Activated CD4-positive, alpha-beta T cell treated with anti-CD3 and anti-CD28 coated beads, Interleukin-2, amount 50 U/mL, for 48 hours (primary cell): ENCODE data around the gene SEMA3B.
"Not testable (repeated sequence)": the region's sequence is repeated elsewhere in the genome, so short reads cannot be mapped to it uniquely, and the experiment has no call there.

Experiments used
- DNase-seq, 2 experiments: peaks; one replicate each; pipeline ENCODE4 v3.0.0-alpha.2; 2020

Gene SEMA3B

DNA sequence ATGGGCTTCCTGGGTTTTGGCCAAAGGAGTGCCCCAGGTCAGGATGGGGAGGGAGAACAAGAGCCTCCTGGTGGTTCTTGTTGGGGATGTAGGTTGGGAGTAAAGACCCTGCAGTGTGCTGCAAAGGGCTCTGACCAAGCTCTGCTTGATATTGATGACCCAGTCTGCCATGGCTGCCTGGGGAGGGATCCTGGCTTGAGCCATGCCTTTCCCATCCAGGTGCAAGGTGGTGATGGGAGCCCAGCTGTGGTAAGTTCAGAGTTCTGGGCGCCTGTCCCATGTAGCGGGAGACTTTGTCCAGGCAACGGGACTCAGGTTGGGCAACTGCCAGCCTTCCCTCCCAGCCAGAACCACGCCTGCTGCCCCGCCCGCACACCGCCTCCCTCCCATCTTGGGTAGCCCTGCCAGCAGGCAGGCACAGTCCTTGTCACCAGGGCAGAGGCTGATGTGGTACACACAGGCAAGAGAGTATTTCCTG lies 30.4 kb upstream of the SEMA3B start:
- peak in 1 of 2 experiments; percentile 38 for DNase-seq

DNA sequence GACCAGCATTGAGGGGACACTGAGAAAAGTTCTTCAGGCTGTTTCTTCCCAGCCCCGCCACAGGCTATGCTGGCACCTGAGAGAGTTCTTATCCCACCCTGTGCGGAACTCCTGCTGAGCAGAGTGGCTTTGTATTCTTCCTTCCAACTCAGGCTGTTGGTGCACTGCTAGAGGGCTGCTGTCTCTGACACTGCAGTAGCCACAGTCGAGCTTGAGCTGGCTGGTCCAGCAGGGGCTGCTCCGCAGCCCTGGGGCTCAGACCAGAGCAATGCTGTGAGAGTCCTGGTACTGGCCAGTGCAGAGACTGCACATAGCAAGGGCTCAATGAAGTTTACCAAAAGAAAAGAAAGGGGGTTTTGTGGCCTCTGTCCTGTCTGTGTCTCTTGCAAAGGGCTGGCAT lies 29.3 kb upstream of the SEMA3B start:
- DNase-seq: no peak

DNA sequence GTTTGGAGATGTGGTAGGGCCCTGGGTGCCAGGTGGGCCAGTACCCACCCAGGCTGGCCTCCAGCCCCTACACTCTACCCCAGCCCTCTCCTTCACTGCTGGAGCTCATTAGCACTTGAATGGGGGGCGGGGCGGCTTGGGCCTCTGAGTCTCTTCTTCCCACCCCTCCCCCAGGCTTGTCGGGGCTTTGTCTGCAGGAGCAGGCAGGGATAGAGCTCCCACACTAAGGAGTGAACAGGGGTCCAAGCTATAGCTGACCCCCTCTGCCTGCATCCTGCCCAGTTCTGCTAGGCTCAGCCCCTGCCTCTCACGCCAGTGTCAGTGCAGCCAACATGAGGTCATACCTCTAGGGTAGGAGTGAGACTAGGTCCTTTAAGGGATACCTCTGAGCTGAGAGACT lies 27.8 kb upstream of the SEMA3B start:
- DNase-seq: no peak

DNA sequence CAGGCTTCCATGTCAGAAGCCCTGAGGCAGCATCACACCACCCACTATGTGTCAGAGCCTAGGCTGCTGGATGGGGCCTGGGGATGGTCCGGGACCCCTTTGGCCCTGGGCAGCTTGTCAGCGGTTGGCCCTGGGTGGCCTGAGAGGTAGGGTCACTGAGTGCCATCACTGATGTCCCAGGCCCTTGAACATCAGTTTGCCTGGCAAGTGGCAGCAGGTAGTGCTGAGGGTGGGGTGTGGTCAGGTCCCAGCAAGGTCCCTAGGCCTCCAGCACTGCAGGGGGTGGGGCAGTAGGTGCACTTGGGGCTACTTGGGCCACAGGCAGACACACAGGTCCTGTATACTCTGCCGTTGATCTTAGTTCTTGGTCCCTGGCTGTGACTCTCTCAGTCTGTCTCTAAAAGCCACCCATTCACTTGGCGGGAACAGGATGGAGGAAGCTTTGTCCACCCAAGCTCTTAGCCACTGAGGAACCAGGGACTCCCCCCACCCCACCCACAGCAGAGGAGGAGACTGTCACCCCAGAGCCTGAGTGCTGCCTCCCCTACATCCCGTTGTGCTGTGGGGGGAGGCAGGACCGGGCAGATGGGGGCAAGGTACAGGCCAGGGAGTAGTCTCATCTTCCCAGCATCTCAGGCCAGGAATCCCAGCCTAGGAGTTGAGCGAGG lies 27.1 kb upstream of the SEMA3B start:
- no peak for DNase-seq

DNA sequence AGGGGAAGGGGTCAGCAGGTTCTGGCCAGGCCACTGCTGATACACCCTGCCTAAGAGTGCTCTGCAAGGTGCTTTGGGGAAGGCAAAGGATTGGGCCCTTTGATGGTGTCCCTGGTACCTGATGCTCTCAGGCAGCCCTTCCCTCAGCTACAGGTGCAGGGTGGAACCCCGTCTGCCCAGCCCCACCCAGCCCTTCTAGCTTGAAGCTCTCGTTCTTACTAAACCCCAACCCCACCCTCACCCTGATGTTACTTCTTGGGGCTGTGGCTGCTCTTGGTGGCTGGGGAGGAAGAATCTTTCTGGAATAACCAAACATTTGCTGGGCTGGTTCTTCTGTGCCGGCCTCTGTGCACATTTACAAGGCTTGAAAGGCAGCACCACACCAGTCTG lies 26.6 kb upstream of the SEMA3B start:
- DNase-seq: no peak

DNA sequence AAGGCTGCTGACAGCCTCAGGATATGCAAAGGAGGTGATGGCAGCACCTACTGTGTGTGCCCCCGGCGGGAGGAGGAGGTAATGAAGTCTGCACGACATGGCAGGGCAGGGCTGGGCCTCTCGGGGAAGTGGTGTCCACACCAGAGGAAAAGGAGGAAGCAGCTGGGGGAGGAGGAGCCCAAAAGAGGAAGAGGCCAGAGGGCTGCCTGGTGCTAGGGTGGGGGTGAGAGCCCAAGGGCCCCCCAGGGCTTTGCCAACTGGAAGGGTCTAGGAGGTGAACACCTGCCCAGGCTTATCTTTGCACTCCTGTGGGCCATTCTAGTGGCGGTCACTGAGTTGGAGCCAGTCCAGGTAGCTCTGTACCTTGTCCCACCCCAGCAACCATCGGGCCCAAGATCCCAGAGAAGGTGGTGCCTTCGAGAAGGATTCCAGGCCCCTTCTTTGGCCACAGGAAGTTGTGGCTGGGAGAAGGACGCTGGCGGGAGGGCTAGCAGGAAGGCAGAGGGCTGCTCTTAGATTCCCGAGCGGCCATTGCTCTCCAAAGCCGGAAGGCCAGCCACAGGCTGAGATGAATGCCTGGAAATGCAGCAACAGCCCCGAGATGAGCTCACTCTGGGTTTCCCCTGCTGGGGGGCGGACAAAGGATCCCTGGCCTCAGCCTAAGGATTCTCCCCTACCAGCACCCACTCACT lies 25.9 kb upstream of the SEMA3B start:
- peak; percentile 56 to 70 for DNase-seq

DNA sequence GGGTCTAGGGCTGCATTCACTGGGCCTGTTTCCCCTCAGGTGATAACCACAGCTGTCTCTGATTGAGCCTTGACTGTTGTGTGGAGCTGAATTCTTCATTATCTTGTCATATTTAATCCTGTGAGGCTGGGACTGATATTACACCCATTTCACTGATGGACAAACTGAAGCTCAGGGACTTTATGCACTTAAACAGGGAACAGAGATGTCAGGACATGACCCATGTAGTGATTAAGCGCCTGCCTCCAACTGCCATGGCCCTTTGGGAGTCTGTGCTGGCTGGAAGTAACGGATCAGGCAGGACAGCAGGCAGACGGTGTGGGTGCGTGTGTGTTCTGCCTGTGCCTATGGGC lies 25.4 kb upstream of the SEMA3B start:
- DNase-seq: no peak

DNA sequence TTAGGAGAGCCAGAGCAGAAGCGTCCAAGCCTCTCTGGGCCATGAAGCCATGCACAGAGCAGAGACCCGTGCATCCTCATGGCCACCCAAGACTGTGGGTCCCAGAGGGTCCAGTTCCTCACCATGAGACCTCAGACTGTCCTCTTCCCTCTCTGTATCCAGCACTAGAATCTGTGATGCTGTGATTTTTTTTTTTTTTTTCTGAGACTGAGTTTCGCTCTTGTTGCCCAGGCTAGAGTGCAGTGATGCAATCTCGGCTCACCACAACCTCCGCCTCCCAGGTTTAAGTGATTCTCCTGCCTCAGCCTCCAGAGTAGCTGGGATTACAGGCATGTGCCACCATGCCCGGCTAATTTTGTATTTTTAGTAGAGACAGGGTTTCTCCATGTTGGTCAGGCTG lies 24.1 kb upstream of the SEMA3B start:
- DNase-seq: not testable (repeated sequence)

DNA sequence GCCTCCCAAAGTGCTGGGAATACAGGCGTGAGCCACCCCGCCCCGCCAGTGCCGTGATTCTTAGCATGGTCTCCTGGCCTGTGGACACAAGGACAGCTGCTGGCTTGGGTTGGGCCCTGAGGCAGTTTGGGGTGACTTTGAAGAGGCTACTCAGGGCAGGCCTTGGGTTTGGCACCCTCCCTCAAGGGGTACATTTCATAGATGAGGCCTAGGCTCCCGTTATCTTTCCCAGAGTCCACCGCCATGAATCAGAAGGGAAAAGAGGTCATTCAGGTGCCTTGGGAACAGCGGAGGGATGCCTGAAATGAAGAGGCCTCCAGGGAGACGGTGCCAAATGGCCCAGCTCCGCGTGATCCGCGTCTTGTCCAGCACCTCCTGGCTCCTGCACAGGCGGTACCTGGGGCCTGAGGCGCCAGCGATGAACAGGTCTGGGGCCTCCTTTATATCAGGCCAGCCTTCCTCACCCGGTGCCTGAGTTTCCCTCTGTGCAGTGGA lies 23.6 kb upstream of the SEMA3B start:
- DNase-seq: no peak

DNA sequence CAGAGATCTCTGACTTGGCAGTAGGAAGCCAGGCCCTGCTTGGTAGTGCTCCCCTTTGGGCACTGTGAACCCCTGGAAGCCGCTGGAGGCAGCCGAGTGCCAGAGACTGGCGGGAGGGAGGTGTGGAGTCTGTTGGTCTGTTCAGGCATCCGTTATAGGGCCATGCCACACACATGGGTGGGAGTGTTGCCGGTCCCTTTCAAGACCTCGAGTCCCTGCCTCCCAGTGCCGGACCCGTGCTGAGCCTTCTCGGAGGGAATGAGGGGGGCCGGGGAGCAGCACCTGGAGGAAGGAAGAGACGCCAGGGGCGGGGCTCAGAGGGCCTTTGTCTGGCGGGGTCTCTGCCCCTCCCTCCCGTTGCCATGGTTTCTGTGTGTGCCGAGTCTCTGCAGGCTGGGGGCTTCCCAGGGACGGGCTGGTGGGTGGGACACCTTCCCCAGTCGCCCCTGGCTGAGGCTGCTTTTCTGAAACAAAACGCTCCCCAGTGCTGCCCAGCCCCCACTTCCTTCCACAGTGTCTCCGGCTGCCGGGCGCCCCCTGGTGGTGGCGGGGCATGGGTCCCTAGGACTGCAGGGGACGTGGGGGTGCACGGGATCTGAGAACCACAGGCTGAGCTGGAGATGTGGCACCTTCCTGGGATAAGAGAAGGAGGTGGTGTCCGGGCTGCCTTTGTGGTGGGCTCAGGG lies 23.0 kb upstream of the SEMA3B start:
- peak; percentile 98 for DNase-seq

DNA sequence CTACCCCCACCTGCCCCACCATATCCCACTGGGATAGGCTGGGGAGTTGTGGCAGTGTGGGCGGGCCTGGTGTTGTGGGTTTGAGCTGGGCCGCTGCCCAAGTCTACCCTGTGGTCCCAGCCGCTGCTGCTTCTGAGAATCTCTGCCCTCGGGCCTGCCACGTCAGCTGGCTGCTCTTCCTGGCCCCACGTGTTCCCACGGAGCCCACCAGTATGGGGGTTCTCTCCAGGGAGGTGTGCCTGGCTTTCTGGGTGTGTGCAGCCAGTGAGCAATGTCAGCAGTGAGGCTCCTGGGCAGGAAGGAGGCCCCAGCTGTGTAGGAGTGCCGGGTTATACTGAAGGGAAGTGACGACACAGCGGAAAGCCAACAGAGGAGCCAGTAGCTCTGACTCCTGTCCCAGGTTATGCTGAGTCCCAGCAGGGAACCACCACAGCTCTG lies 22.4 kb upstream of the SEMA3B start:
- DNase-seq: peak; percentile 85 to 90

DNA sequence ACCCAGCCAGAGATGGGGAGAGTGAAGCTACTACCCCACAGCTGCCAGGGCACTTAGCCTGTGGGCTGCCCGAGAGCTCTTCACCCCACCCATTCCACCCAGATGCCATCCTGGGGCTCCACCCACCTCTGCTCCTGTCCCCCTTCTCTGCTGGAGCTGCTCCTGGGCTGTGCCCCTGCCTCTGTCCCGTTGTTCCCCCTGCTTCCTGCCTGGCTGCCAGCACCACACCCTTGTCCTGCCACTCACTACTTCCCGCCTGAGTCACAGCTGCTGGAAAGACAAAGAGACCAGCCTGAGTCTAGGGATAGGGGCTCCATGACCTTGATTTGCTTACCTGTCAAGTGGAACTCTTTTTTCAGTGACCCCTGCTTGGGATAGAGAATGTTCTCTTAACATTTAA lies 20.6 kb upstream of the SEMA3B start:
- DNase-seq: no peak

DNA sequence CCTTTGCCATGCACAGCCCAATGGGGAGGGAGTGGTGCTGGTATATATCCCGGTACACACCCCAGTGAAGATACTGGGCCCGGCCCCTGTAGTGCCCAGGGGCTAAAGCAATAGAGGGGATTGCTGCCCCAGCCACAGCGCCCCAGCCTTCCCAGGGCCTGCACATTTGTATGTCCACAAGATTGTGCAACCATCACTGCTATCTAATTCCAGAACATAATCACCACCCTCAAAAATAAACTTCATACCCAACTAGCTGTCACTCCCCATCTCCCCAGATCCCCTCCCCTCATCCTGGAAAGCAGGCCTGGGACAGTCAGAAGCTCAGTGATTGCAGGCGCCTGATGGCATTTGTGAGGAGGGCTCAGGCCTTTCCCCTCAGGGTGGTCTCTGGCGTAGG lies 19.5 kb upstream of the SEMA3B start:
- DNase-seq: no peak

DNA sequence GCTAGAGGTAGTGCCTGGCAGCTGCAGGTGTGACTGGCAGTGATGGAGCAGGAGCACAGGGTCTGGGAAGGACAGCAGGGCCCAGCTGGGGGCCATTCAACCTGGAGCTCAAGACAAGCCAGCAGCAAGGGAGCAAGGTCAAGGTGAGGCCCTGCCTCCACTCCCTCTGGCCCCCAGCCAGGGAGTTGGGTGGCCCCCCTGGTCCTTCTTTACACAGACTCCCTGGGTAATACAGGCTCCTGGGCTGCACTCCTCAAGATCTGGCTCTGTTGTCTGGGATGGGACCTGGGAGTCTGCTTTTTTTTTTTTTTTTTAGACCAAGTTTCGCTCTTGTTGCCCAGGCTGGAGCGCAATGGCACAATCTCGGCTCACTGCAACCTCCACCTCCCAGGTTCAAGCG lies 18.4 kb upstream of the SEMA3B start:
- no peak for DNase-seq

DNA sequence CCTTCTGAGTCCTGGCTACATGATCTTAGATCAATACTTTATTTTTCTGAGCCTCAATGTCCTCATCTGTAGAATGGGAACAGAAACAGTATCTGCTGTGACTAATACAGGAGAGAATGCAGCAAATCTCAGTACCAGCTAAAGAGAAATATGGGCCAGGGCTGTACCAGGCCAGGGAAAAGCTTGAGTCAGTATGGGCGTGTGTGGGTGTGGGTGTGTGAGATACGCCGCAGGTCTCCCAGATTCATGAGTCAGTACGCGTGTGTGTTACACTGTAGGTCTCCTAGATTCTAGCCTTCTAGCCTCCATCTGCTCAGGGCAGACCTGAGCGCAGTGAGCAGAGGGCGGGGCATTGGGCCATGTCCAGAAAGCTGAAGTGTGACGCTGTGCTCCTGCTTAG lies 17.7 kb upstream of the SEMA3B start:
- peak; percentile 68 to 73 for DNase-seq

DNA sequence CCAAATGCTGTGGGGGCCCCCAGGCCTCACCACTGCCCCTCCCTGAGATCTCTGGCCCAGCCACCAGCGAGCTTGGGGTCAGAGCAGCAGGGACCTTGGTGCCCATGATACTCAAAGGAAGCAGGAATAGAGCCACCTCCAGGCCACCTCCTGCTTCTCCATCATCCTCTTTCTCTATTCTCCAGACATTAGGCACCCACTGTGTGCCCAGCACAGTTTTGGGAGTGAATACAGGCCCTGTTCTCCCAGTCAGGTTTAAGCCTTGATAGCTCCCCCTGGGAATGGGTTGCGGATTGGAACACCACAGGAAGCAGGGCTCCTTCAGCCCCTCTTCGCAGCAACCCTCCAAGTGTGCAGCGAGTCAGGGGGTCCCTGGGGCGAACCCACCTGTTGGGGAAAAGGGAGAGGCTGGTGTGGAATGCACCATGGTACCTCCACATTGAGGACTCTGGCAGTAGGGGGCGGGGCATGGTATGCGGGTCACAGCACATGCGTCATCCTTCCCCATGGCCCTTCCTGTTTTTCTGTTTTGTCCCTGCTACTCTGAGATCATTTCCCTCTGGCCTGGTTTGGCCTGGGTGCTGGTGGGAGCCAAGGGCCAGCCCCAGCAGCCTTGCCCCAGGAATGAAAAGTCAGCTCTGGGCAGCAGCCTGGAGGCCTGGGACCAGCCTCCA lies 14.2 kb upstream of the SEMA3B start:
- no peak for DNase-seq

DNA sequence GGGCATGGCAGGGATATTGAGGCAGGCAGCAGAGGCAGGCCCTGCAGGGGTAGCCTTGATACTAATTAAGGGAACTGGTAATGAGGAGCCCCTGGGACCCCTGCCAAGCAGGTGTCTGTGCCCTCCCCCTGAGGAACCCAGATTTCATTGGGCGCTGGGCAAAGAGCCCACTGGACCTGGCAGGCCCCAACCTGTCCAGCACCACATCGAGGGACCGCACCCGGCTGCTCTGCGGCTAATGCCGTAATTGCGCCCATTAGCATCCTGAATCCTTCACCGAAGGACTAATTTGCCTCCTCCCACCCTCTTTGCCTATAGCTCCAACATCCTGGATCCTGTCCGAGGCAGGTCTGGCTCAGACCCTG lies 13.7 kb upstream of the SEMA3B start:
- DNase-seq: no peak

DNA sequence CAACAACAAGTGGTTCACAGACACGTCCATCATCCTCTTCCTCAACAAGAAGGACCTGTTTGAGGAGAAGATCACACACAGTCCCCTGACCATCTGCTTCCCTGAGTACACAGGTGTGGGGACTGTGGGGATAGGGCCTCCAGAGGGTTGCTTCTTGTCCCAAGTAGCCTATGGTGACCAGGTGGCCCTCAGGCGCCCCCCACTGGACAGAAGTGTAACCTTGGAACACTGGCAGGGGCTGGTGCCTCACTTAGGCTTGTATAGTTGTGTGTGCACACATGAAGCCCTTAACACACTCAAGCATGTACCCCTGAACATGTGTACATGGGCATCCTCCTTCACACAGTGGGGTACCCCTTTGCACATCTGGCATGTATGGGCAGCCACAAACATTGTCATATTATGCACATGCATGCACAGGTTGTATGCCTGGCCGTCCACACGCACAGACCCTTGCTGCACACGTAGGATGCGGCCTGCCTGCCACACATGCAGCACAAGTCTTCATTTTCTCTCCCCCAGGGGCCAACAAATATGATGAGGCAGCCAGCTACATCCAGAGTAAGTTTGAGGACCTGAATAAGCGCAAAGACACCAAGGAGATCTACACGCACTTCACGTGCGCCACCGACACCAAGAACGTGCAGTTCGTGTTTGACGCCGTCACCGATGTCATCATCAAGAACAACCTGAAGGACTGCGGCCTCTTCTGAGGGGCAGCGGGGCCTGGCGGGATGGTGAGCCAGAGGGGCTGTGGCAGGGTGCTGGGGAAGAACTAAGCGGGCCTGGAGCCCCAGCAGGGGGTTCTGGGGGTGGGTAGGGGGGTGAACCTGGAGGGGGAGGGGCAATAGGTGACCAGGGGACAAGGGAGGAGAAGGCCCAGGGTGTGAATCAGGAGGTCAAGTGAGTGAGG lies 11.7 kb upstream of the SEMA3B start:
- DNase-seq: peak; percentile 61 to 73

DNA sequence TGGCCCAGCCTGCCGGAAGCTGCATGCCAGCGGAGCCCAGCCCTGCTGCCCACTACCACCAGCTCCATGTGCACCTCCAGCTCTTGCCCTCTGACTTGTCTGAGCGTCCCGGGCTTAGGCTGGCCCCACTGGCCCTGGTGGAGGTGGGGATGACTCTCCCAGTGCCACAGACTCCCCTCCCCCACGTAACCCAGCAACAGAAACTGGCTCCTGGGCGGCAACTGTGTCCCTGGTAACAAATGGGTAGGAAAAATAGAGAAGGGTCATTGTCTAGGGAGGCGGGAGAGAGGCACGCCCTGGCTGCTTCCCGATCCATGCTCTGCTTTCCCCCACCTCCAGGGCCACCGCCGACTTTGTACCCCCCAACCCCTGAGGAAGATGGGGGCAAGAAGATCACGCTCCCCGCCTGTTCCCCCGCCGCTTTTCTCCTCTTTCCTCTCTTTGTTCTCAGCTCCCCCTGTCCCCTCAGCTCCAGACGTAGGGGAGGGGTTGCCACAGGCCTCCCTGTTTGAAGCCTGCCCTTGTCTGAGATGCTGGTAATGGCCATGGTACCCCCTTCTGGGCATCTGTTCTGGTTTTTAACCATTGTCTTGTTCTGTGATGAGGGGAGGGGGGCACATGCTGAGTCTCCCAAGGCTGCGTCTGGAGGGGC lies 10.8 kb upstream of the SEMA3B start:
- no peak for DNase-seq

DNA sequence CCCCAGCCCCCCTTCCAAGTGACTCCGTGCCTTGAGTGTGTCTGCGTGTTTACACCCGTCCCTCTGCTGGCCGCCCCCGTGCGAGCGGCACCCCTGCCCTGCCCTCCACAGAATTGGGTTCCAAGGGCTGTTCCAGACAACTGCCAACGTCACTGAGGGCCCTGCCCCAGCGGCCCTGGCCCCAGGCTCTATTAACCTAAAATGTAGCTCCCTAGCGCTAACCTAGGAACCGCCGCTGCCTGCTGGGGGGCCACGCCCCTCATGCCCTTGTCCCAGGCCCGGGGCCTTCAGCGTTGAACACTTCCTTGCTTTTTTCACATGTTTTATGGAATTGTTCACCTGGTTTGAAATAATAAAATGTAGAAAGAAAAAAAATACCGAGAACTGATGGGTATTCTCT lies 10.0 kb upstream of the SEMA3B start:
- no peak for DNase-seq

DNA sequence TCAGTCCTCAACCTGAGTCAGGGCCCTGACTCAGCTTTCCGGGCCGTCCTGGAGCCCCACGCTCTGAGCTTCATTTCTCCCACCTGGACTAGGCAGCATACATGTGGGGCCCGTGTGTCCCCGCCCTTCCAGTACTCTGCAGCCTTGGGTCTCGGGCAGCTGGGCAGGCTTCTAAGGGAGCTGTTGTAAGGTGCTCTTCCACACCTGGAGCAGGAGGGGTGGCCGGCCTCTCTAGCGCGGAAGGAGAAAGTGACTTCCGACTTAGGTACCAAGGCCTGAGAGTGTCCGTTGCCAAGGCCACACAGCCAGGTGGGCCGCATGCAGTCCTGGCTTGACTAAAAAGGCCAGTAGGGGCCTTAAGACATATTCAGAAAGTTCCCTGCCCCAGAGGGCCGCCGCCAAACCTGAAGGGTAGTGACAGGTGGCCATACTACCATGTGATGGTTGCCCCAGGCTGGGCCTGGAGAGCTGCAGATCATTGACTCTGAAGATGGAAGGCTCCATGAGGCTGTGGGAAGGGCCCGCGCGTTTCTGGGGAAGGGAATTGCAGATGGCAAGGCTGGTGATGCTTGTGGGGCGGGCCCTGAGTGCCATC lies 9.4 kb upstream of the SEMA3B start:
- DNase-seq: no peak
